ENCODE results near the gene THOC5. TPM values are rescaled to one million over a fixed set of nuclear protein-coding genes. Genes with fewer than 3 reads are reported as not detected.

The THOC5 gene
- total and polyA plus RNA-seq, 3 donors from 2014 or later = 46.0 to 59.1 (median 58.7) TPM

DNA sequence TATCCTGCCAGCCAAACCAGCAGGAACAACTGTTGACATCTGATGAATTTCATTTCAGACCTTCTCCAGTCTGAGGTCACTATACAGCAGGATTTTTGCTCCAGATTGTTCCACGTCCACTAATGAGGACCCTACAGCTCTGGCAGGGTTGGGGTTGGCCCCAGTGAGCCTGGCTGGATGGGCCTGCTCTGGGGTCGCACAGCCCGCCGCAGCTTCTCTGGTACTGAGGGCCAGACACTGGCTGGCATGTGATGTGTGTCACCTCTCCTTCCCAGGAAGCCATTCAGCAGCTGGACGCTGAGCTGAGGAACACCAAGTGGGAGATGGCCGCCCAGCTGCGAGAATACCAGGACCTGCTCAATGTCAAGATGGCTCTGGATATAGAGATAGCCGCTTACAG, 68.1 kb downstream of the THOC5 start:
- TF ChIP-seq CTCF (IDR thresholded peaks at IDR 0.05) = no peak
- no peak for TF ChIP-seq POLR2A (IDR thresholded peaks at IDR 0.05)
- Histone ChIP-seq H3K27me3 (no peaks in the 10 kb centered on the region), H3K4me3 (no peak overlapping the region), H3K4me1 (peaks cover 13% of the 10 kb centered on the region), H3K27ac (no peak overlapping the region), H3K36me3 (ENCODE audit: low read depth, missing control alignments) (no peaks in the 10 kb centered on the region), H3K9me3 (no peaks in the 10 kb centered on the region)
- intact Hi-C loops (cut with DNase I; ENCODE audit: low total_unique reads) = no loop called here
- no peak for DNase-seq
- WGBS, 2 donors = 82 to 87% methylated on average over 8 of the region's 8 CpGs

DNA sequence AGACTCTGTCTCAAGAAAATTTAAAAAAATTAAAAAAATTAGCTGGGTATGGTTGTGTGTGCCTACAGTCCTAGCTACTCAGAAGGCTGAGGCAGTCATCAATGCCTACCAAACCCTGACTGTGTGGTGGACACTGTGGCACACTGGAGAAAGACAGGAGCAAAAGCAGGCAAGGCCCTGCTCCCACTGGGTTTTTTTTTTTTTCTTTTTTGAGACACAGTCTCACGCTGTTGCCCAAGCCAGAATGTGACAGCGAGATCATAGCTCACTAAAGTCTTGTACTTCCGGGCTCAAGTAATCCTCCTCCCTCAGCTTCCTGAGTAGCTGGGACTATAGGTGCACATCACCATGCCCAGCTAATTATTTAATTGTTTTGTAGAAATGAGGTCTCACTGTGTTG, 68.9 kb downstream of the THOC5 start:
- peaks cover 16% of the 10 kb centered on the region for H3K4me1 ChIP-seq
- no peaks in the 10 kb centered on the region for H3K9me3 ChIP-seq
- no peaks in the 10 kb centered on the region for H3K27me3 ChIP-seq
- no peak overlapping the region for H3K27ac ChIP-seq
- WGBS, 2 donors = 95 to 100% methylated on average over 3 of the region's 3 CpGs
- H3K4me3 ChIP-seq = no peak overlapping the region
- intact Hi-C loops (cut with DNase I; ENCODE audit: low total_unique reads) = no loop called here
- no peak for DNase-seq
- H3K36me3 ChIP-seq (ENCODE audit: low read depth, missing control alignments) = no peaks in the 10 kb centered on the region
- no peak for TF ChIP-seq POLR2A (IDR thresholded peaks at IDR 0.05)
- TF ChIP-seq CTCF (IDR thresholded peaks at IDR 0.05) = no peak

DNA sequence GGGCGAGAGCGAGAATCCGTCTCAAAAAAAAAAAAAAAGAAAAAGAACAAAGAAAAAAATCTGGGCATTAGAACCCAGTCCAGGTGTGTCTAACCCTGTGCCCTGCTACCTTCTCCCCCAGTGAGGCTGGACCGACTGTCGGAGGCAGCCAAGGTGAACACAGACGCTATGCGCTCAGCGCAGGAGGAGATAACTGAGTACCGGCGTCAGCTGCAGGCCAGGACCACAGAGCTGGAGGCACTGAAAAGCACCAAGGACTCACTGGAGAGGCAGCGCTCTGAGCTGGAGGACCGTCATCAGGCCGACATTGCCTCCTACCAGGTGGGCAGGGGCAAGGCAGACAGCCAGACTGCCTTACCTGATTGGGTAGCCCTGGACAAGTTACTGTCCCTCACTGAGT, 70.3 kb downstream of the THOC5 start:
- Histone ChIP-seq H3K4me1 (peaks cover 19% of the 10 kb centered on the region), H3K27ac (no peak overlapping the region), H3K36me3 (ENCODE audit: low read depth, missing control alignments) (no peaks in the 10 kb centered on the region), H3K9me3 (no peaks in the 10 kb centered on the region), H3K27me3 (no peaks in the 10 kb centered on the region), H3K4me3 (no peak overlapping the region)
- no peak for TF ChIP-seq CTCF (IDR thresholded peaks at IDR 0.05)
- TF ChIP-seq POLR2A (IDR thresholded peaks at IDR 0.05) = no peak
- intact Hi-C loops (cut with DNase I; ENCODE audit: low total_unique reads) = no loop called here
- 87 to 92% methylated on average over 13 of the region's 13 CpGs for WGBS, 2 donors
- DNase-seq = no peak

DNA sequence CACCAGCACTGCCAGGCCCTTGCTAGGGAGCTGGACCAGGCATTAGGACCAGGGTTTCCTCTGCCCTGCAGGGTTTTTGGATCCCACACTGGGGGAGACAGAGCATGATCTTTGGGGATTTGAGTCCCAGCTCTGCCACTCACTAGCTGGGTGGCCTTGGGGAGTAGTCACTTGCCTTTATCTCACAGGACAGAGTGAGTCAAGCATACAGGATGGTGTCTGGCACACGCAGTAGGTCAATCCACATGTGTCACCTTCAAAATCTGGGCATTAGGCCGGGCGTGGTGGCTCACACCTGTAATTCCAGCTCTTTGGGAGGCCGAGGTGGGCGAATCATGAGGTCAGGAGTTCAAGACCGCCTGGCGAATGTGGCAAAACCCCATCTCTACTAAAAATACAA, 70.8 kb downstream of the THOC5 start:
- intact Hi-C loops (cut with DNase I; ENCODE audit: low total_unique reads) = no loop called here
- Histone ChIP-seq H3K9me3 (no peaks in the 10 kb centered on the region), H3K27ac (no peak overlapping the region), H3K27me3 (no peaks in the 10 kb centered on the region), H3K4me3 (no peak overlapping the region), H3K4me1 (peaks cover 19% of the 10 kb centered on the region), H3K36me3 (ENCODE audit: low read depth, missing control alignments) (no peaks in the 10 kb centered on the region)
- 77 to 78% methylated on average over 4 to 7 of the region's 7 CpGs for WGBS, 2 donors
- no peak for DNase-seq
- TF ChIP-seq POLR2A (IDR thresholded peaks at IDR 0.05) (no peak), CTCF (IDR thresholded peaks at IDR 0.05) (no peak)

GRCh38 chr22:29482253-29482652, 71.3 kb downstream of the THOC5 start:
- Histone ChIP-seq H3K36me3 (ENCODE audit: low read depth, missing control alignments) (no peaks in the 10 kb centered on the region), H3K4me1 (peaks cover 19% of the 10 kb centered on the region), H3K4me3 (no peak overlapping the region), H3K27ac (no peak overlapping the region), H3K27me3 (no peaks in the 10 kb centered on the region), H3K9me3 (no peaks in the 10 kb centered on the region)
- TF ChIP-seq POLR2A (IDR thresholded peaks at IDR 0.05) (no peak), CTCF (IDR thresholded peaks at IDR 0.05) (no peak)
- WGBS, 2 donors = 21 to 42% methylated on average over 11 of the region's 11 CpGs
- intact Hi-C loops (cut with DNase I; ENCODE audit: low total_unique reads) = no loop called here
- DNase-seq = no peak
